Esophagus muscularis mucosa (tissue), 4 donors: ENCODE measurements around the gene SLC16A3. TPM values are rescaled to one million over a fixed set of nuclear protein-coding genes. Genes with fewer than 3 reads are reported as not detected.

ENCODE experiments used
- DNase-seq: peaks from one replicate; pipeline ENCODE4 v3.0.0-alpha.2; 2017; ENCODE audit errors: extremely low spot score
- H3K27ac ChIP-seq, 4 donors: fragments of 200-600 bp; sonication (generic); replicated peaks in 1 of 4; 1 replicate in 3 of 4; 2 replicates in 1 of 4; pipeline ENCODE4 v1.5.1; 2016 to 2019; ENCODE audit warnings: mild to moderate bottlenecking in 1 of 4
- H3K27me3 ChIP-seq, 4 donors: fragments of 200-600 bp; sonication (generic); one replicate each; pipeline versions ENCODE4 v1.5.1 to v1.6.0; 2016 to 2019
- H3K36me3 ChIP-seq, 4 donors: fragments of 200-600 bp; sonication (generic); one replicate each; pipeline ENCODE4 v1.5.1; 2016 to 2019
- H3K4me1 ChIP-seq, 4 donors: fragments of 200-600 bp; sonication (generic); one replicate each; pipeline ENCODE4 v1.5.1; 2016 to 2019
- H3K4me3 ChIP-seq, 4 donors: fragments of 200-600 bp; sonication (generic); 1 replicate in 2 of 4; 2 replicates in 2 of 4; pipeline ENCODE4 v1.5.1; 2016 to 2019; ENCODE audit warnings: mild to moderate bottlenecking in 4 of 4, moderate library complexity in 1 of 4
- H3K9me3 ChIP-seq, 4 donors: fragments of 200-600 bp; sonication (generic); 1 replicate in 3 of 4; 2 replicates in 1 of 4; pipeline ENCODE4 v1.5.1; 2016 to 2019
- EP300 ChIP-seq: sonication (generic); formaldehyde crosslinking; IDR thresholded peaks from one replicate; pipeline ENCODE4 v1.6.1; 2017; ENCODE audit warnings: antibody characterized with exemption
- POLR2A ChIP-seq: fragments of 450-650 bp; IDR thresholded peaks from one replicate; pipeline ENCODE4 v1.6.1; 2017; ENCODE audit warnings: antibody characterized with exemption, moderate library complexity, mild to moderate bottlenecking, low read depth
- POLR2AphosphoS5 ChIP-seq, 2 donors: sonication (generic); formaldehyde crosslinking; IDR thresholded peaks; one replicate each; pipeline ENCODE4 v1.6.1; 2017; ENCODE audit warnings: antibody characterized with exemption in 2 of 2
- WGBS: methylation state at CpG from one replicate; pipeline ENCODE4 v1.1.5; 2018; 5-methylcytosine and 5-hydroxymethylcytosine counted together
- intact Hi-C: fragments of 100-400 bp; cut with DNase I; formaldehyde crosslinking; loops from one replicate; pipeline ENCODE4 v1.15.1; 2023
- total RNA-seq, 4 donors: library from RNA; depleted of rRNA; stranded (reverse); fragments of >200 nt; gene quantifications; one replicate each; pipeline versions ENCODE4 v1.1.0 to v1.2.1, GENCODE V29; 2016
- TF ChIP-seq, protein P1 (sequence below), 3 experiments: fragments of 200-600 bp in 2 of 3; fragments of 450-650 bp in 1 of 3; sonication (generic) in 2 of 3; IDR thresholded peaks; one replicate each; pipeline ENCODE4 v1.5.1; 2017 to 2019; ENCODE audit warnings: antibody characterized with exemption in 3 of 3, mild to moderate bottlenecking in 2 of 3, moderate library complexity in 1 of 3

The SLC16A3 gene
- total RNA-seq, 4 donors from 2014 or later, result 17.0 to 28.8 (median 23.4) TPM

DNA sequence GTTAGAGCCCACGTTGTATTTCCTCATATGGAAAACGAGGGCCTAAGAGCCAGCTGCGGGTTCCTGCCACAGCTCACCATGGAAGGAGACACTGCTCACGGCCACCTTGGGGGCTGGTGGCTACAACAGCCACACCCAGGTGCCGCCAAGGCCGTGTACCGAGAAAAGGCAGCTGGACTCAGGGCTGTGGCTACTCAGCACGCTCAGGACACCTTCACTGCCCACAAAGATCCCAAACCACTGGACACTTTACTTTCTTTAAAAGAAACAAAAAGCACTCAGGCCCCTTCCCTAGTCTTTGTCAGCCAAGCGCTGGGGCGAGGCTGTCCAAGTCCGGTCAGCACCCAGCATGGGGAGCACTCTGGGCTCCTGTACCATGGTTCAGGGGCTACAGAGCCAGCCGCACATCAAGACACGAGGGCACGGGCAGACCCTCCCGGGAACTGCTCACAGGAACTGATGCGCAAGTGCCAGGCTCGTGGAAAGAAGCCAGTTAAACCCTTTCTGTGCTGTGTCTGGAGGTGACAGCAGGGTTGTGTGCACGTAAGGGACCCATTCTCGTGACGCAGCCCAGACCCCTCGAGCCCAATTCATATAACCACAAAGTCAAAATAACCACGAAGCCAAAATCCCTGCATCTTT is 18.5 kb downstream of the SLC16A3 start:
- peaks cover 41 to 91% (median 78%) of the 10 kb centered on the region in 4 donors for H3K4me1 ChIP-seq
- peak in 1 of 2 donors; percentile 57 for TF ChIP-seq POLR2AphosphoS5 (IDR thresholded peaks at IDR 0.05)
- TF ChIP-seq, protein P1, sequence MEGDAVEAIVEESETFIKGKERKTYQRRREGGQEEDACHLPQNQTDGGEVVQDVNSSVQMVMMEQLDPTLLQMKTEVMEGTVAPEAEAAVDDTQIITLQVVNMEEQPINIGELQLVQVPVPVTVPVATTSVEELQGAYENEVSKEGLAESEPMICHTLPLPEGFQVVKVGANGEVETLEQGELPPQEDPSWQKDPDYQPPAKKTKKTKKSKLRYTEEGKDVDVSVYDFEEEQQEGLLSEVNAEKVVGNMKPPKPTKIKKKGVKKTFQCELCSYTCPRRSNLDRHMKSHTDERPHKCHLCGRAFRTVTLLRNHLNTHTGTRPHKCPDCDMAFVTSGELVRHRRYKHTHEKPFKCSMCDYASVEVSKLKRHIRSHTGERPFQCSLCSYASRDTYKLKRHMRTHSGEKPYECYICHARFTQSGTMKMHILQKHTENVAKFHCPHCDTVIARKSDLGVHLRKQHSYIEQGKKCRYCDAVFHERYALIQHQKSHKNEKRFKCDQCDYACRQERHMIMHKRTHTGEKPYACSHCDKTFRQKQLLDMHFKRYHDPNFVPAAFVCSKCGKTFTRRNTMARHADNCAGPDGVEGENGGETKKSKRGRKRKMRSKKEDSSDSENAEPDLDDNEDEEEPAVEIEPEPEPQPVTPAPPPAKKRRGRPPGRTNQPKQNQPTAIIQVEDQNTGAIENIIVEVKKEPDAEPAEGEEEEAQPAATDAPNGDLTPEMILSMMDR (IDR thresholded peaks at IDR 0.05), result no peak
- peak overlapping the region; percentile 80 to 88 (median 86) for H3K27ac ChIP-seq
- DNase-seq, result no peak
- H3K36me3 ChIP-seq, result peaks cover 78 to 100% (median 90%) of the 10 kb centered on the region in 4 donors
- H3K9me3 ChIP-seq, result no peaks in the 10 kb centered on the region
- H3K27me3 ChIP-seq, result no peaks in the 10 kb centered on the region
- H3K4me3 ChIP-seq, result no peak overlapping the region
- WGBS, result 53% methylated on average over 8 of the region's 22 CpGs
- intact Hi-C loops, result no loop called here

DNA sequence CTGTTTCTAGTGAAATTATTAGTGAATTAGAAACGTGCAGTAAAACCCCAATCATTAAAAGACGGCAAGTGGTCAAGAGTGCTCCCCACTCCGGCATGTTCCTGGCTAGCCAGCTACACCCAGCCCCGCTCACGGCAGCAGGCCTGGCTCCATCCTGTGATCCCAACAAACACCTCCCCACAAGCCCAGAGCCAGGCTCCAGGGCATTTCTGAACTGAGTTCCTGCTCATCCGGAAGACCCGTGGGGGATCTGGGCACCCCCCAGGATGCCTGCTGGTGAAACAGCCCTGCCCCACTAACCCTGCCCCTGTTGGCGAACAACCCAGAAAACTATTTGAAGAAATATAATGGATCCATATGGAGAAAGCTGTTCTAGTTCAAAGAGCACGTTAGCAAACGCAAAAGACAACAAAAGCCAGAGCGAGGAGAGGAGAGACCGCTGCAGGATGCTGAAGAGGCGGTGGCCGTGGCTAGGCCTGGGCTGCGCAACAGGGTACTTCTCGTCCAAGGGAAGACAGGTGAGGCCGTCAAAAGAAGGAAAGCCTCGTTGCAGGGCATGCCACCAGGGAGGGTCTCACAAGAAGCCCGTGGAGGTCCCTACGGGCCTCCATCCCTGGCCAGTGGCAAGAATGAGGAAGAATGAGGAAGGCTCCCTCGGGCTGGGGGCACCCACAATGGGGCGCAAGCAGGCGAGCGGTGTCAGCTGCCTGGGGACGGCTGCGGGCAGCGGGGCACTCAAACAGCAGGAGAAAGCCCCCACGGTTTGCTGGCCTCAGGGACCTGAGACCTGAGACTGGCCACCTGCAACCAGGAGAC is 19.2 kb downstream of the SLC16A3 start:
- peaks cover 34 to 84% (median 70%) of the 10 kb centered on the region in 4 donors for H3K4me1 ChIP-seq
- 82% methylated on average over 28 of the region's 28 CpGs for WGBS
- peak overlapping the region; percentile 80 to 88 (median 86) for H3K27ac ChIP-seq
- intact Hi-C loops, result no loop called here
- TF ChIP-seq, protein P1 (IDR thresholded peaks at IDR 0.05), result no peak
- TF ChIP-seq POLR2A (no peak), EP300 (no peak), POLR2AphosphoS5 (IDR thresholded peaks at IDR 0.05) (no peak)
- H3K4me3 ChIP-seq, result no peak overlapping the region
- H3K9me3 ChIP-seq, result no peaks in the 10 kb centered on the region
- peaks cover 85 to 100% (median 96%) of the 10 kb centered on the region in 4 donors for H3K36me3 ChIP-seq
- no peak for DNase-seq
- no peaks in the 10 kb centered on the region for H3K27me3 ChIP-seq

DNA sequence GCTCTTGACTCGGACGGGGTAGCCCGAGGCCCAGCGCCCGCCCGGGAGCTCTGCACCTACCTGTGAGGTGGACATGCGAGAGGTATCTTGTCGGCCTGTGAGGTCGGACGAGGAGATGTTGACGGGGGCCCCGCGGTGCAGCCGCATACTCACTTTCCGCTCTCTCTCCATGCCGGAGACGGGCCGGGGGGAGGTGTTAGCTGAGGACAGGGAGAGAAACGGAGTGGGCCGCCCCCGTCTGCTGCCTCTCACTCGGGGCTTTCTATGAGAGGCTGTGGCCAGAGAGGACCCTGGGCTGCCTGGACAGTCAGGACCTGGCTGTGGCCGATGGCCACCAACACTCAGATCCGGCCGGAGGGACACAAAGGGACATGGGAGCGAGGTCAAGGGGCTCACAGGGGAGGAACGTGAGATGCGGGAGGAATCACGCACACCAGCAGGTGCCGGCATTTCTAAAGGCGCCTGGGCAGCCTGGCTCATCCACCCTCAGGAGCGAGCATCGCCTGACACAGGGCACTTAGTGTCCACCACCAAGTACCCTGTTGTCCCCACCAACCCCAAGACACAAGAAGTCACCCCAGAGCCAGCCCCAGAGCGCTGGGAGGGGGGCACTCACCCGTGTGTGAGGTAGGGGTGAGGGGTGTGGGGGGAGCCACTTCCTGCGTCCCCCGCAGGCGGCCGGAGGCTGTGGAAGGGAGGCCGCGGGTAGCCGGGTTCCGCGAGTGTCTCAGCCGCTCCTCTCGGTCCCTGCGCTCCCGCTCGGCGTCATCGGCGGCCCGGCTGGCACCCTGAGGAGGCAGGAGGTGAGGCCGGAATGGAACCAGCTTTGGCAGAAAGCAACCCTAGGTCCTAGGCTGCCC is 20.2 kb downstream of the SLC16A3 start:
- 79% methylated on average over 32 of the region's 54 CpGs for WGBS
- no peak overlapping the region for H3K4me3 ChIP-seq
- H3K27ac ChIP-seq, result peak overlapping the region; percentile 34 to 88 (median 82)
- no peak for DNase-seq
- no peaks in the 10 kb centered on the region for H3K9me3 ChIP-seq
- no peaks in the 10 kb centered on the region for H3K27me3 ChIP-seq
- intact Hi-C loops, result no loop called here
- peaks cover 90 to 100% (median 96%) of the 10 kb centered on the region in 4 donors for H3K36me3 ChIP-seq
- peaks cover 30 to 74% (median 61%) of the 10 kb centered on the region in 4 donors for H3K4me1 ChIP-seq
- no peak for TF ChIP-seq EP300
- no peak for TF ChIP-seq POLR2AphosphoS5 (IDR thresholded peaks at IDR 0.05)
- no peak for TF ChIP-seq POLR2A
- TF ChIP-seq, protein P1 (IDR thresholded peaks at IDR 0.05), result no peak

DNA sequence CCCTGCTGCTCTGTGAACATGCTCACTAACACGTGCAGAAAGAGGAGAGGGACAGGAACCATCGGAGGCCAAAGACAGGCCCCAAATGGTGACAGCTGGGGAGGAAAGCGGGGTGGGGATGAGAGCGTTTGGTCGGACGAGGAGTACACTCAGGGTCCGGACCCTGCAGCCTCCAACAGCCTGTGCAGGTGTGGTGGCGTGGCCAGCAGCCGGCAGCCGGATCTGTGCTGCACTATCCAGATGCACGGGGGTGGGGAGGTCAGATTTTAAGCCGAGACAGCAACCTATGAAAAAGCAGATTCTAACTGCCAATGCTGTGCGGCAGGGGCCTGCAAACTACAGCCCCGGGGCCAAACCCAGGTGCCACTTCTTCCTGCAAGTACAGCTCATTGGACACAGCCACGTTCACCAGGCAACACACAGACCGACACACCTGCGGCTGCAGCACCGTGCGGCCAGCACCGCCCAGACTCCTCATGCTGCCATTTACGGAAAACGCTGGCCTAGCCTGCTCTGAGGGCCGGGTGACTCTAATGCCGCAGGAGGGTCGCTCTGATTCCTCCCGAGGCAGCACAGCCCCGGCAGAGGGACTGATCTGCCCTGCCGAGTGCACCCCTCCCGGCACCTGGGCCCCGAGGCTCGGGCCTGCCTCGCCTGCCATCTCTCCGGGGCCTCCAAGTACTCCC is 21.2 kb downstream of the SLC16A3 start:
- WGBS, result 74% methylated on average over 19 of the region's 33 CpGs
- intact Hi-C loops, result no loop called here
- H3K4me1 ChIP-seq, result peaks cover 30 to 64% (median 56%) of the 10 kb centered on the region in 4 donors
- H3K27me3 ChIP-seq, result no peaks in the 10 kb centered on the region
- H3K36me3 ChIP-seq, result peaks cover 87 to 100% (median 94%) of the 10 kb centered on the region in 4 donors
- H3K4me3 ChIP-seq, result no peak overlapping the region
- peak overlapping the region; percentile 7 to 88 (median 20) for H3K27ac ChIP-seq
- no peak for DNase-seq
- no peaks in the 10 kb centered on the region for H3K9me3 ChIP-seq
- TF ChIP-seq POLR2A (no peak), POLR2AphosphoS5 (IDR thresholded peaks at IDR 0.05) (no peak), EP300 (no peak)
- TF ChIP-seq, protein P1 (IDR thresholded peaks at IDR 0.05), result no peak
